Measurements from ENCODE around the gene HERC6.

DNA sequence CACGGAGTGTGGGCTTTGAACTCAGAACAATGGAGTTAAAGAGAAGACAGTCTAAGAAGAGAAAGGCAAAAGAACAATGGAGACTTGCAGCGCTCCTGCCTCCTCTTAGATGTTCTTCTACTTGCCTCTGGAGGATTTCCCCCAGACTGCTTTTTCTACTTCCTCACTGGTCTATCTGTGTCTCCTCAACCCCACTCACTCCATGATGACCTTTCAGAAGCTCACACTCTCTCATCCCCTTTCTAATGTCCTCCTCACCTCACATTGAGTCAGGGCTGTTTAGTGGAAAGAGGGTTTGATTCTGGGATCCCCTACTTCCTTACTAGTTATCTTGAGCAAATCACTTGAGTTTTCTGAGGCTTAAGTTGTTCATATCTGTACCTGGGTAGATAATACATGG is 12.2 kb upstream of the HERC6 start:
- TF ChIP-seq POLR2A (IDR thresholded peaks at IDR 0.05), result no peak
- TF ChIP-seq, protein P1, sequence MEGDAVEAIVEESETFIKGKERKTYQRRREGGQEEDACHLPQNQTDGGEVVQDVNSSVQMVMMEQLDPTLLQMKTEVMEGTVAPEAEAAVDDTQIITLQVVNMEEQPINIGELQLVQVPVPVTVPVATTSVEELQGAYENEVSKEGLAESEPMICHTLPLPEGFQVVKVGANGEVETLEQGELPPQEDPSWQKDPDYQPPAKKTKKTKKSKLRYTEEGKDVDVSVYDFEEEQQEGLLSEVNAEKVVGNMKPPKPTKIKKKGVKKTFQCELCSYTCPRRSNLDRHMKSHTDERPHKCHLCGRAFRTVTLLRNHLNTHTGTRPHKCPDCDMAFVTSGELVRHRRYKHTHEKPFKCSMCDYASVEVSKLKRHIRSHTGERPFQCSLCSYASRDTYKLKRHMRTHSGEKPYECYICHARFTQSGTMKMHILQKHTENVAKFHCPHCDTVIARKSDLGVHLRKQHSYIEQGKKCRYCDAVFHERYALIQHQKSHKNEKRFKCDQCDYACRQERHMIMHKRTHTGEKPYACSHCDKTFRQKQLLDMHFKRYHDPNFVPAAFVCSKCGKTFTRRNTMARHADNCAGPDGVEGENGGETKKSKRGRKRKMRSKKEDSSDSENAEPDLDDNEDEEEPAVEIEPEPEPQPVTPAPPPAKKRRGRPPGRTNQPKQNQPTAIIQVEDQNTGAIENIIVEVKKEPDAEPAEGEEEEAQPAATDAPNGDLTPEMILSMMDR (IDR thresholded peaks at IDR 0.05), result no peak

Measured in body of pancreas (tissue), 4 donors.